Mucosa of rectum (tissue), 2 donors: ENCODE data around the gene NCR3LG1.

Experiments used
- H3K27ac ChIP-seq, 2 donors: one replicate each; pipeline ENCODE4 v1.7.0; 2013; ENCODE audit warnings: inconsistent platforms in 2 of 2, low read depth in 2 of 2, low read length in 2 of 2
- H3K27me3 ChIP-seq, 2 donors: one replicate each; pipeline ENCODE4 v1.7.0; 2013; ENCODE audit warnings: low read length in 2 of 2; ENCODE audit not compliant: control insufficient read depth in 2 of 2, insufficient read depth in 2 of 2
- H3K36me3 ChIP-seq, 2 donors: one replicate each; pipeline ENCODE4 v1.7.0; 2013; ENCODE audit warnings: low read length in 2 of 2; ENCODE audit not compliant: control insufficient read depth in 2 of 2, insufficient read depth in 2 of 2
- H3K4me1 ChIP-seq, 2 donors: one replicate each; pipeline ENCODE4 v1.7.0; 2013; ENCODE audit warnings: low read length in 2 of 2, mild to moderate bottlenecking in 1 of 2; ENCODE audit not compliant: control insufficient read depth in 2 of 2, insufficient read depth in 2 of 2
- H3K4me3 ChIP-seq, 2 donors: one replicate each; pipeline ENCODE4 v1.7.0; 2013; ENCODE audit warnings: low read length in 2 of 2
- H3K9ac ChIP-seq, 2 donors: one replicate each; pipeline ENCODE4 v1.7.0; 2013; ENCODE audit warnings: low read length in 2 of 2, low read depth in 1 of 2, mild to moderate bottlenecking in 1 of 2
- H3K9me3 ChIP-seq, 2 donors: one replicate each; pipeline ENCODE4 v1.7.0; 2013; ENCODE audit warnings: low read length in 2 of 2; ENCODE audit not compliant: control insufficient read depth in 2 of 2
- donor health status: healthy.
- donor health status: Normal muscosa, but diverticular disease.

Gene NCR3LG1

GRCh38 chr11:17401841-17402240 lies 50.2 kb downstream of the NCR3LG1 start:
- no peak overlapping the region for H3K27ac ChIP-seq
- no peak overlapping the region for H3K9ac ChIP-seq
- no peaks in the 10 kb centered on the region for H3K9me3 ChIP-seq
- no peak overlapping the region for H3K4me3 ChIP-seq
- H3K27me3 ChIP-seq: no peaks in the 10 kb centered on the region
- no peaks in the 10 kb centered on the region for H3K36me3 ChIP-seq
- H3K4me1 ChIP-seq: peaks cover 5 to 7% of the 10 kb centered on the region in 2 donors

- Histone ChIP-seq H3K27me3 (no peaks in the 10 kb centered on the region), H3K9me3 (no peaks in the 10 kb centered on the region), H3K36me3 (no peaks in the 10 kb centered on the region), H3K4me1 (peaks cover 5 to 7% of the 10 kb centered on the region in 2 donors), H3K9ac (no peak overlapping the region), H3K4me3 (no peak overlapping the region), H3K27ac (no peak overlapping the region)
These were observed 50.9 kb downstream of the NCR3LG1 start for GRCh38 chr11:17402486-17402885.

GRCh38 chr11:17403980-17404759 lies 52.6 kb downstream of the NCR3LG1 start:
- Histone ChIP-seq H3K27ac (no peak overlapping the region), H3K27me3 (no peaks in the 10 kb centered on the region), H3K9ac (no peak overlapping the region), H3K4me3 (no peak overlapping the region), H3K4me1 (peaks cover 5 to 7% of the 10 kb centered on the region in 2 donors), H3K36me3 (no peaks in the 10 kb centered on the region), H3K9me3 (no peaks in the 10 kb centered on the region)

GRCh38 chr11:17405232-17406005 lies 53.8 kb downstream of the NCR3LG1 start:
- Histone ChIP-seq H3K4me3 (no peak overlapping the region), H3K9me3 (no peaks in the 10 kb centered on the region), H3K4me1 (peaks cover 5 to 7% of the 10 kb centered on the region in 2 donors), H3K27me3 (no peaks in the 10 kb centered on the region), H3K27ac (peak overlapping the region; percentile 23 to 68), H3K9ac (peak overlapping the region in 1 of 2 donors; percentile 17), H3K36me3 (no peaks in the 10 kb centered on the region)

GRCh38 chr11:17406082-17406817 lies 54.6 kb downstream of the NCR3LG1 start:
- Histone ChIP-seq H3K36me3 (no peaks in the 10 kb centered on the region), H3K9ac (peak overlapping the region in 1 of 2 donors; percentile 17), H3K4me1 (peaks cover 6 to 8% of the 10 kb centered on the region in 2 donors), H3K9me3 (no peaks in the 10 kb centered on the region), H3K4me3 (no peak overlapping the region), H3K27me3 (no peaks in the 10 kb centered on the region), H3K27ac (peak overlapping the region; percentile 9 to 68)

GRCh38 chr11:17406818-17407149 lies 55.2 kb downstream of the NCR3LG1 start:
- H3K9ac ChIP-seq: no peak overlapping the region
- no peaks in the 10 kb centered on the region for H3K36me3 ChIP-seq
- H3K4me3 ChIP-seq: no peak overlapping the region
- no peak overlapping the region for H3K27ac ChIP-seq
- peaks cover 10% of the 10 kb centered on the region in 2 donors for H3K4me1 ChIP-seq
- no peaks in the 10 kb centered on the region for H3K27me3 ChIP-seq
- H3K9me3 ChIP-seq: no peaks in the 10 kb centered on the region

- Histone ChIP-seq H3K4me3 (no peak overlapping the region), H3K9me3 (no peaks in the 10 kb centered on the region), H3K9ac (no peak overlapping the region), H3K27ac (no peak overlapping the region), H3K36me3 (no peaks in the 10 kb centered on the region), H3K27me3 (no peaks in the 10 kb centered on the region), H3K4me1 (peaks cover 10% of the 10 kb centered on the region in 2 donors)
These were observed 56.0 kb downstream of the NCR3LG1 start for GRCh38 chr11:17407575-17407974.

GRCh38 chr11:17408026-17408425 lies 56.4 kb downstream of the NCR3LG1 start:
- H3K27ac ChIP-seq: no peak overlapping the region

GRCh38 chr11:17408641-17409040 lies 57.0 kb downstream of the NCR3LG1 start:
- Histone ChIP-seq H3K36me3 (no peaks in the 10 kb centered on the region), H3K27me3 (peaks cover 0 to 2% of the 10 kb centered on the region in 2 donors), H3K9me3 (no peaks in the 10 kb centered on the region), H3K27ac (no peak overlapping the region), H3K4me1 (peaks cover 14 to 16% of the 10 kb centered on the region in 2 donors), H3K9ac (no peak overlapping the region), H3K4me3 (no peak overlapping the region)

More at GRCh38 chr11:17408026-17408425, 56.4 kb downstream of the NCR3LG1 start:
- Histone ChIP-seq H3K4me3 (no peak overlapping the region), H3K9ac (no peak overlapping the region), H3K9me3 (no peaks in the 10 kb centered on the region), H3K36me3 (no peaks in the 10 kb centered on the region), H3K27me3 (no peaks in the 10 kb centered on the region), H3K4me1 (peaks cover 10% of the 10 kb centered on the region in 2 donors)
